T47D (cell line): Measurements from ENCODE around the gene SRP72.
A peak's percentile ranks its signal among the peaks of the same experiment; 100 is the strongest.

Experiments
- DNase-seq, 2 experiments: peaks; one replicate each; pipeline versions ENCODE4 v3.0.0 to v3.0.0-alpha.2; 2011 to 2012; ENCODE audit warnings: low read depth in 1 of 2, low spot score in 1 of 2
- JUND ChIP-seq: IDR thresholded peaks from 2 replicates; pipeline ENCODE4 v1.6.1; 2012; ENCODE audit warnings: low read depth
- in situ Hi-C: cut with HindIII; loops from 2 replicates; pipeline ENCODE4 v1.10.0; 2016; ENCODE audit warnings: low sequenced_read_pairs, low pct_unique_long_range_greater_than_20kb

Gene SRP72

GRCh38 chr4:56469489-56470210, 2.2 kb downstream of the SRP72 start:
- no peak for TF ChIP-seq JUND
- in situ Hi-C loops: no loop called here
- no peak for DNase-seq

- no peak for TF ChIP-seq JUND
- in situ Hi-C loops: no loop called here
- DNase-seq: no peak
Observed at GRCh38 chr4:56475917-56476316, 8.5 kb downstream of the SRP72 start.

GRCh38 chr4:56477192-56477702, 9.8 kb downstream of the SRP72 start:
- in situ Hi-C loops: no loop called here
- TF ChIP-seq JUND: no peak
- peak in 1 of 2 experiments; percentile 24 for DNase-seq

DNA sequence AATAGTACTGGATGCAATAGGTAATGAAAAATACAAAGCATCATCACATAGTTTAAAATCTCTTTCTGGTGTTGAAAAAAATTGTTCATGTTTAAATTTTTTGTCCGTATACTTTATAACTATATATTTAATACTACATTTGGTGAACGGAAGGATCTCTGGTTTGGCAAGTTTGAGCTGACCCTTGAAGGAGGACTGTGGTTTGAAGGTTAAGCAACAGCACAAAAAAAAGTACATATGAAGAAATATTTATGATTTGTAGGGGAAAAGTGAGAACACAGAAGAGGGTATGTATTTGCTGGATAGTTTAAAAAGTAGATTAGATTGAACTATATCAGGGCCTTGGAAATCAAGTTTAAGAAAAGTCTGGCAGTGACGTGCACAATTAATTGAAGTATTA, 13.3 kb downstream of the SRP72 start:
- DNase-seq: no peak
- no peak for TF ChIP-seq JUND
- in situ Hi-C loops: no loop called here

- no peak for TF ChIP-seq JUND
- no peak for DNase-seq
- in situ Hi-C loops: no loop called here
Observed at GRCh38 chr4:56496241-56496640, 28.8 kb downstream of the SRP72 start.

DNA sequence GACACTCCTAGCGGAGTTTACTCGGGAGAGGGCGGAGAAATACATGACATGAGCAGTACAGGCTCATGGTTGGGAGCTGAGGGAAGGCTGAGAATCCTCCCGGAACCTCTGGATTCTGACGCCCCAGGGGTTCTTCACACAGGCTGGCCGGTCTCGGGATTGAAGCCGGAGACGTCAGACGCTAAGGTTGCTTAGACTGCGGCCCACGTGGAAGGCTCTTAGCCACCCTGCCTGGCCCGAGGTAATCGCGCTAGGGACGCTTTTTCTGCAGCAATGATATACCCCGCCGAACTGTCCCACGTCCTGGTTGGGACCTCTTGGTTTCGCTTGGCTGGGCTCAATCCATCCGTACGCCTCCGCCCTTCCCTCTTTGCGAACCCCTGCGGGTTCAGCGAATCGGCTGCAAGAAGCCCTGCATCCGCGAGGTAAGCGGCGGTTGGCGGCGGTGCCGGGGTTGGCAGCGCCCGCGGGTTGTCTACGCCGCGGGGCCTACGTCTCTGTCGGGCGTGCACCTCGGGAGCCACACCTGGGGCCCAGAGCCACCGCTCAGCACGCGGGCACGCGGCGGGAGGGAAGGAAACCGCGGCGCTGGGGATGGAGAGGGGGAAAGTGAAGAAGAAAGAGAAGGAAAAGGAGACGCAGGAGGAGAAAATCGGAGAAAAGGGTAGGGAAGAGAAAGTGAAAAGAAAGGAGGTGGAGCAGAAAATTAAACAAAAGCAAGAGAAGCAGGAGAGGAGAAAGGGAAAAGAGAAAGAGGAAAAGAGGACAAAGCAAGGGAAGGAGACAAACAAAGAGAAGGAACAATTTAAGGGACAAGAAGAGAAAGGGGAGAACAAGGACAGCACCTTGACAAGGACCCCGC, 38.1 kb downstream of the SRP72 start, which contains the start of gene ARL9:
Gene ARL9, plus strand, starts transcription at position 523 of the 862 bp plus-strand sequence. Its CDS starts 72 bp downstream, at position 595.
- in situ Hi-C loops: no loop called here
- no peak for TF ChIP-seq JUND
- peak in 1 of 2 experiments; percentile 1 for DNase-seq

DNA sequence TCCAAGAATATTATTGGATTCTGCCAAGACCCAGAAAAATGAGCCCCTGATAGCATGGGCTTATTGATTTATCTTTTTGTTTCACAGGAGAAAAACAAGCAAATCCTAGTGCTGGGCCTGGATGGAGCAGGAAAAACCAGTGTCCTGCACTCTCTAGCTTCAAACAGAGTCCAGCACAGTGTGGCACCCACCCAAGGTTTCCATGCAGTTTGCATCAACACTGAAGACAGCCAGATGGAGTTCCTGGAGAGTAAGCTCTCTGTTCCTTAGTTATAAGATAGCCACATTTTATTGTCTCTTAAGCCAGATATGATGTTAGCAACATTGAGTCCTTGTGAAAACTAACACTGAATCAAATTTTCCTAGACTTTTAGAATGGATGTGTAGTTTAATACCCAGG, 43.7 kb downstream of the SRP72 start:
- in situ Hi-C loops: no loop called here
- TF ChIP-seq JUND: no peak
- no peak for DNase-seq

GRCh38 chr4:56512166-56512565, 44.7 kb downstream of the SRP72 start:
- no peak for TF ChIP-seq JUND
- no peak for DNase-seq
- in situ Hi-C loops: no loop called here

GRCh38 chr4:56513517-56513916, 46.1 kb downstream of the SRP72 start:
- in situ Hi-C loops: no loop called here

DNA sequence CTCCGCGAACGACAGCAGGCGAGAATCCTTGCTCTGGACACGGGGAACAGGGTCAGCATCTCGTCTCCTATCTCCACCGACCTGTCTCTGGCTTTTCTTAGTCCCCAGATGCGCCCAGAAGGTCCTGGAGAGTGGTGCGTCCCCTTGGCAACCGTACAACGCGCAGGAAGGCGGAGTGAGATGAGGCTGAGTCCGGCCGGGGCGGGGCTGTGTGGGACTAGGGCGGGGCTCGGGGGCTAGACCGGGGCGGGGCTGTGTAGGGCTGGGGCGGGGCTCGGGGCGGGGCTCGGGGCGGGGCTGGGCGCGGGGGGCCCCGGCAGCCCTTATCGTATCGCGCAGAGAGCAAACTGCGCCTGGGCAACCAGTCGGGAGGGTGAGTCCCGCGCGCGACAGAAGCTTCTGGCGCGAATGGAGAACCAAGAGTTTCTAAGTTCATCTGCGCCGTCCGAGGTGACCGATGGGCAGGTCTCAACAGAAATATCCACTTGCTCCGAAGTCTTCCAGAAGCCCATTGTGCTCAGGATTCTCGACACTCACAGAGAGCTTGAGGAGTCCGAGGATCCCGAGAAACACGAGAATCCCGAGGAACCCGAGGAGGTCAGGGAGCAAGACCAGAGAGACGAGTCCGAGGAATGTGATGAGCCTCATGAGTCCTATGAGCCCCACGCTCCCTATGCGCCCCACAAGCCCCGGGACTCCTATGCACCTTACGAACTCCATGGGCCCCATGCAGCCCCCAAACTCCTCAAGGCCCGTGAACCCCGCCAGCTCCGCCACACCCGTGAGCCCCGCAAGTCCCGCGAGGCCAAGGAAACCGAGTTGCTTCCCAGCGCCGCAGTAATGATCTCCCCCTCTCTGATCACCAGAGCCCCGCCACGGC, 63.1 kb downstream of the SRP72 start:
- in situ Hi-C loops: no loop called here
- no peak for DNase-seq
- no peak for TF ChIP-seq JUND

More at GRCh38 chr4:56513517-56513916, 46.1 kb downstream of the SRP72 start:
- TF ChIP-seq JUND: no peak
- DNase-seq: no peak

GRCh38 chr4:56531149-56531770, 63.8 kb downstream of the SRP72 start:
- no peak for DNase-seq
- in situ Hi-C loops: no loop called here
- no peak for TF ChIP-seq JUND

GRCh38 chr4:56531823-56532222, 64.4 kb downstream of the SRP72 start:
- no peak for DNase-seq
- TF ChIP-seq JUND: no peak

More at GRCh38 chr4:56531823-56532222, 64.4 kb downstream of the SRP72 start:
- in situ Hi-C loops: no loop called here
